Stimulated activated CD4-positive, alpha-beta T cell treated with anti-CD3 and anti-CD28 coated beads, Interleukin-1b, Interleukin-23, amount 100 ng/mL, for 48 hours (primary cell): ENCODE measurements around the gene AMZ1.

ENCODE experiments used
- DNase-seq: peaks from one replicate; pipeline ENCODE4 v3.0.0-alpha.2; 2020

Gene AMZ1

GRCh38 chr7:2687881-2688318, at the start of gene AMZ1:
Gene AMZ1, plus strand, starts transcription at chr7:2688202. Its CDS starts 12,250 bp downstream, at chr7:2700452.
- DNase-seq, result no peak

- DNase-seq, result no peak
Measured at GRCh38 chr7:2638224-2638991, 49.6 kb upstream of the AMZ1 start.

- no peak for DNase-seq
Measured at GRCh38 chr7:2639181-2639681, 48.8 kb upstream of the AMZ1 start.

GRCh38 chr7:2639695-2640481, 48.1 kb upstream of the AMZ1 start:
- no peak for DNase-seq

- DNase-seq, result no peak
Measured at GRCh38 chr7:2640482-2640830, 47.5 kb upstream of the AMZ1 start.

- no peak for DNase-seq
Measured at GRCh38 chr7:2640846-2641316, 47.1 kb upstream of the AMZ1 start.

- no peak for DNase-seq
Measured at GRCh38 chr7:2641406-2642393, 46.3 kb upstream of the AMZ1 start.

- no peak for DNase-seq
Measured at GRCh38 chr7:2643386-2644219, 44.4 kb upstream of the AMZ1 start.

- DNase-seq, result no peak
Measured at GRCh38 chr7:2644220-2644561, 43.8 kb upstream of the AMZ1 start.

- no peak for DNase-seq
Measured at GRCh38 chr7:2644562-2645273, 43.3 kb upstream of the AMZ1 start.

GRCh38 chr7:2645274-2645868, 42.6 kb upstream of the AMZ1 start:
- no peak for DNase-seq

- no peak for DNase-seq
Measured at GRCh38 chr7:2646336-2646679, 41.7 kb upstream of the AMZ1 start.

- DNase-seq, result no peak
Measured at GRCh38 chr7:2646680-2647571, 41.1 kb upstream of the AMZ1 start.

GRCh38 chr7:2647594-2648172, 40.3 kb upstream of the AMZ1 start:
- no peak for DNase-seq

- DNase-seq, result no peak
Measured at GRCh38 chr7:2649139-2649838, 38.7 kb upstream of the AMZ1 start.

- no peak for DNase-seq
Measured at GRCh38 chr7:2649991-2650390, 38.0 kb upstream of the AMZ1 start.

- no peak for DNase-seq
Measured at GRCh38 chr7:2650451-2650850, 37.6 kb upstream of the AMZ1 start.

- no peak for DNase-seq
Measured at GRCh38 chr7:2651336-2651735, 36.7 kb upstream of the AMZ1 start.
